IMR-90 (cell line): ENCODE measurements around the gene PRR36. TPM values are rescaled to one million over a fixed set of nuclear protein-coding genes. Genes with fewer than 3 reads are reported as not detected.

Experiments used
- ATAC-seq: fragments of 200-7000 bp; cut with Tn5 transposase; 2 replicates; pipeline ENCODE4 v1.9.1; 2020; ENCODE audit warnings: low read depth, mild to moderate bottlenecking, moderate library complexity
- BruUV-seq: library from RNA; stranded (reverse); fragments of 400-500 nt; replicated peaks from 2 replicates; lab custom pipeline; 2021; lab: Mats Ljungman, UMichigan
- CTCF ChIA-PET: fragments of 300-600 bp; formaldehyde crosslinking; extraction: SDS; loops from one replicate; lab custom pipeline; 2021; ENCODE audit warnings: antibody characterized with exemption; lab: Yijun Ruan, JAX
- POLR2A ChIA-PET: fragments of 300-600 bp; sonication (Branson Sonifier 250); formaldehyde crosslinking; loops from one replicate; lab custom pipeline; 2022; ENCODE audit warnings: antibody characterized with exemption; ENCODE audit not compliant: unreplicated experiment; lab: Charles Lee
- DNase-seq: peaks from one replicate; pipeline ENCODE4 v3.0.0; 2013
- H2AFZ ChIP-seq: replicated peaks from 2 replicates; pipeline ENCODE3; 2013; ENCODE audit warnings: low read length, mild to moderate bottlenecking; ENCODE audit not compliant: poor library complexity
- H2AK5ac ChIP-seq: 2 replicates; pipeline ENCODE4 v1.6.1; 2013; ENCODE audit warnings: low read depth, low read length, inconsistent platforms
- H2AK9ac ChIP-seq: replicated peaks from 2 replicates; pipeline ENCODE3; 2013; ENCODE audit warnings: mild to moderate bottlenecking, low read depth, low read length, moderate library complexity; ENCODE audit not compliant: poor library complexity
- H2BK120ac ChIP-seq: 2 replicates; pipeline ENCODE4 v1.6.1; 2013; ENCODE audit warnings: low read depth, low read length, inconsistent platforms
- H2BK15ac ChIP-seq: 3 replicates; pipeline ENCODE4 v1.6.1; 2013; ENCODE audit warnings: low read depth, low read length, inconsistent platforms
- H2BK20ac ChIP-seq: 2 replicates; pipeline ENCODE4 v1.6.1; 2013; ENCODE audit warnings: low read depth, mild to moderate bottlenecking, inconsistent platforms, low read length, moderate library complexity
- H2BK5ac ChIP-seq: 2 replicates; pipeline ENCODE4 v1.6.1; 2013; ENCODE audit warnings: mild to moderate bottlenecking, low read depth, low read length, inconsistent platforms; ENCODE audit not compliant: poor library complexity, severe bottlenecking
- H3K14ac ChIP-seq: replicated peaks from 2 replicates; pipeline ENCODE4 v1.6.1; 2013; ENCODE audit warnings: low read depth, low read length, inconsistent platforms
- H3K18ac ChIP-seq: 2 replicates; pipeline ENCODE4 v1.6.1; 2013; ENCODE audit warnings: low read depth, low read length, control low read depth
- H3K23ac ChIP-seq: 2 replicates; pipeline ENCODE4 v1.6.1; 2013; ENCODE audit warnings: low read depth, low read length, inconsistent platforms
- H3K27ac ChIP-seq: 2 replicates; pipeline ENCODE4 v1.5.1; 2013; ENCODE audit warnings: mild to moderate bottlenecking, control low read depth, low read length; ENCODE audit not compliant: insufficient read depth
- H3K27me3 ChIP-seq: 2 replicates; pipeline ENCODE4 v1.6.1; 2013; ENCODE audit warnings: low read length; ENCODE audit not compliant: control insufficient read depth, insufficient read depth
- H3K36me3 ChIP-seq: 2 replicates; pipeline ENCODE4 v1.6.1; 2013; ENCODE audit warnings: low read length, mixed read lengths; ENCODE audit not compliant: control insufficient read depth, insufficient read depth
- H3K4ac ChIP-seq: 2 replicates; pipeline ENCODE4 v1.6.1; 2013; ENCODE audit warnings: low read depth, low read length, inconsistent platforms
- H3K4me1 ChIP-seq: 2 replicates; pipeline ENCODE4 v1.6.1; 2013; ENCODE audit warnings: low read length, mixed read lengths; ENCODE audit not compliant: control insufficient read depth, insufficient read depth
- H3K4me2 ChIP-seq: 2 replicates; pipeline ENCODE4 v1.6.1; 2013; ENCODE audit warnings: low read depth, mild to moderate bottlenecking, control low read depth, low read length, moderate library complexity
- H3K4me3 ChIP-seq: 2 replicates; pipeline ENCODE4 v1.5.1; 2013; ENCODE audit warnings: low read depth, mild to moderate bottlenecking, control low read depth, low read length, moderate library complexity; ENCODE audit not compliant: insufficient read depth
- H3K56ac ChIP-seq: 2 replicates; pipeline ENCODE4 v1.6.1; 2013; ENCODE audit warnings: low read length, inconsistent platforms; ENCODE audit not compliant: insufficient read depth; ENCODE audit errors: extremely low read depth
- H3K79me1 ChIP-seq, 2 experiments: 2 replicates each; pipeline ENCODE4 v1.6.1; 2013; ENCODE audit warnings: low read length in 2 of 2, inconsistent platforms in 1 of 2, low read depth in 1 of 2
- H3K9ac ChIP-seq: 2 replicates; pipeline ENCODE4 v1.6.1; 2013; ENCODE audit warnings: low read depth, low read length, control low read depth
- H3K9me1 ChIP-seq: 2 replicates; pipeline ENCODE4 v1.6.1; 2013; ENCODE audit warnings: low read length, inconsistent platforms; ENCODE audit not compliant: insufficient read depth
- H3K9me3 ChIP-seq: 2 replicates; pipeline ENCODE4 v1.6.1; 2013; ENCODE audit warnings: low read length; ENCODE audit not compliant: control insufficient read depth, insufficient read depth
- H4K20me1 ChIP-seq: 2 replicates; pipeline ENCODE4 v1.6.1; 2013; ENCODE audit warnings: low read length, inconsistent platforms; ENCODE audit not compliant: insufficient read depth
- H4K5ac ChIP-seq: 2 replicates; pipeline ENCODE4 v1.6.1; 2013; ENCODE audit warnings: mild to moderate bottlenecking, low read depth, low read length, control low read depth
- H4K8ac ChIP-seq, 2 experiments: 2 replicates each; pipeline ENCODE4 v1.6.1; 2013; ENCODE audit warnings: low read depth in 2 of 2, low read length in 2 of 2, control low read depth in 1 of 2, inconsistent platforms in 1 of 2
- H4K91ac ChIP-seq: 2 replicates; pipeline ENCODE4 v1.6.1; 2013; ENCODE audit warnings: low read depth, low read length, inconsistent platforms; ENCODE audit not compliant: insufficient read depth
- BHLHE40 ChIP-seq: fragments of 150-350 bp; IDR thresholded peaks from 2 replicates; pipeline ENCODE4 v1.6.1; 2016; ENCODE audit warnings: mild to moderate bottlenecking, low read depth, low read length
- CEBPB ChIP-seq: IDR thresholded peaks from 2 replicates; pipeline ENCODE4 v1.6.1; 2012; ENCODE audit warnings: low read depth, low read length, improper control_type of control experiment
- CHD1 ChIP-seq: IDR thresholded peaks from 2 replicates; pipeline ENCODE4 v1.6.1; 2012; ENCODE audit warnings: low read depth, low read length, improper control_type of control experiment
- ELK1 ChIP-seq: fragments of 150-350 bp; IDR thresholded peaks from 2 replicates; pipeline ENCODE4 v1.6.1; 2016; ENCODE audit warnings: low read depth, mild to moderate bottlenecking, low read length, moderate library complexity, borderline replicate concordance
- FOS ChIP-seq: fragments of 150-350 bp; IDR thresholded peaks from 2 replicates; pipeline ENCODE4 v1.6.1; 2016; ENCODE audit warnings: low read depth, low read length
- MAFK ChIP-seq: IDR thresholded peaks from 2 replicates; pipeline ENCODE4 v1.6.1; 2012; ENCODE audit warnings: low read depth, low read length, improper control_type of control experiment
- MAZ ChIP-seq: IDR thresholded peaks from 2 replicates; pipeline ENCODE4 v1.6.1; 2012; ENCODE audit warnings: low read depth, mild to moderate bottlenecking, low read length, improper control_type of control experiment, moderate library complexity, borderline replicate concordance
- MXI1 ChIP-seq: IDR thresholded peaks from 2 replicates; pipeline ENCODE4 v1.6.1; 2012; ENCODE audit warnings: low read depth, mild to moderate bottlenecking, low read length, moderate library complexity, borderline replicate concordance
- NFE2L2 ChIP-seq: fragments of 150-350 bp; IDR thresholded peaks from 2 replicates; pipeline ENCODE4 v1.6.1; 2016; ENCODE audit warnings: low read depth, mild to moderate bottlenecking, low read length
- POLR2A ChIP-seq: IDR thresholded peaks from 2 replicates; pipeline ENCODE4 v1.6.1; 2012; ENCODE audit warnings: mild to moderate bottlenecking, low read depth, low read length
- RAD21 ChIP-seq: IDR thresholded peaks from 2 replicates; pipeline ENCODE4 v1.6.1; 2012; ENCODE audit warnings: low read length, improper control_type of control experiment
- RCOR1 ChIP-seq: IDR thresholded peaks from 2 replicates; pipeline ENCODE4 v1.6.1; 2012; ENCODE audit warnings: mild to moderate bottlenecking, low read length, improper control_type of control experiment; ENCODE audit not compliant: insufficient replicate concordance
- RFX5 ChIP-seq: IDR thresholded peaks from 2 replicates; pipeline ENCODE4 v1.8.0; 2012; ENCODE audit warnings: low read depth, mild to moderate bottlenecking, low read length, moderate library complexity
- SMC3 ChIP-seq: fragments of 150-350 bp; IDR thresholded peaks from 2 replicates; pipeline ENCODE4 v1.6.1; 2016; ENCODE audit warnings: low read depth, mild to moderate bottlenecking, antibody characterized with exemption, low read length, moderate library complexity
- USF2 ChIP-seq: fragments of 150-350 bp; IDR thresholded peaks from 2 replicates; pipeline ENCODE4 v1.6.1; 2017; ENCODE audit warnings: mild to moderate bottlenecking, antibody characterized with exemption, low read length, low read depth
- WGBS, 2 experiments: methylation state at CpG; one replicate each; pipeline versions ENCODE4 v1.1.5 to v1.1.7; 2013; ENCODE audit warnings: missing lambda C conversion rate in 2 of 2; ENCODE audit not compliant: insufficient read length in 1 of 2; ENCODE audit errors: extremely low coverage in 2 of 2; 5-methylcytosine and 5-hydroxymethylcytosine counted together
- dilution Hi-C: fragments of 300-500 bp; cut with HindIII; formaldehyde crosslinking; loops from one replicate; pipeline ENCODE4 v1.14.3; 2018; ENCODE audit warnings: low sequenced_read_pairs; ENCODE audit not compliant: unreplicated experiment
- in situ Hi-C: fragments of 300-500 bp; cut with MboI; formaldehyde crosslinking; loops from 3 replicates; pipeline ENCODE4 v1.14.3; 2019; ENCODE audit warnings: low sequenced_read_pairs, inconsistent platforms, mixed read lengths
- intact Hi-C: fragments of 100-400 bp; cut with micrococcal nuclease; formaldehyde crosslinking; loops from 2 replicates; pipeline ENCODE4 v1.10.0; 2022
- polyA plus RNA-seq, 3 experiments: library from polyadenylated mRNA; depleted of rRNA; stranded (reverse); fragments of >200 nt; gene quantifications; 2 replicates each; pipeline ENCODE4 v1.2.3, GENCODE V29; 2012; ENCODE audit warnings: low replicate concordance in 1 of 3
- total RNA-seq: library from RNA; depleted of rRNA; stranded (reverse); fragments of >200 nt; gene quantifications from 2 replicates; pipeline ENCODE4 v1.2.3, GENCODE V29; 2012
- TF ChIP-seq, protein P1 (sequence below): conservative IDR thresholded peaks from 2 replicates; pipeline ENCODE4 v1.5.1; 2012; ENCODE audit warnings: mild to moderate bottlenecking, low read depth, low read length, improper control_type of control experiment

The PRR36 gene
- total and polyA plus RNA-seq, 2 of the 4 experiments (the other 2 are of a cell fraction), result 0.02 TPM; not detected in 1

DNA sequence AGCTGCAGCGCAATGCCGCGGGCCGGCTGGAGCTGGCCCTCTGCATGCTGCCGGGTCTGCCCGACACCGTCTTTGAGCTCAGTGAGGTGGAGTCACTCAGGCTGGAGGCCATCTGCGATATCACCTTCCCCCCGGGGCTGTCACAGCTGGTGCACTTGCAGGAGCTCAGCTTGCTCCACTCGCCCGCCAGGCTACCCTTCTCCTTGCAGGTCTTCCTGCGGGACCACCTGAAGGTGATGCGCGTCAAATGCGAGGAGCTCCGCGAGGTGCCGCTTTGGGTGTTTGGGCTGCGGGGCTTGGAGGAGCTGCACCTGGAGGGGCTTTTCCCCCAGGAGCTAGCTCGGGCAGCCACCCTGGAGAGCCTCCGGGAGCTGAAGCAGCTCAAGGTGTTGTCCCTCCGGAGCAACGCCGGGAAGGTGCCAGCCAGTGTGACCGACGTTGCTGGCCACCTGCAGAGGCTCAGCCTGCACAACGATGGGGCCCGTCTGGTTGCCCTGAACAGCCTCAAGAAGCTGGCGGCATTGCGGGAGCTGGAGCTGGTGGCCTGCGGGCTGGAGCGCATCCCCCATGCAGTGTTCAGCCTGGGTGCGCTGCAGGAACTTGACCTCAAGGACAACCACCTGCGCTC lies 25.7 kb upstream of the PRR36 start:
- in situ Hi-C loops (no loop called here), dilution Hi-C loops (no loop called here)
- WGBS, 2 experiments, result 95% methylated on average over 21 of the region's 34 CpGs; no CpG with 5 or more reads in 1 of the 2 experiments

More for the DNA sequence above, 25.7 kb upstream of the PRR36 start:
- no peak overlapping the region for H3K4me3 ChIP-seq
- no peak overlapping the region for H3K56ac ChIP-seq
- H2AFZ ChIP-seq, result no peak overlapping the region
- no peak overlapping the region for H4K8ac ChIP-seq
- TF ChIP-seq RAD21 (no peak), MAFK (no peak), POLR2A (no peak), CHD1 (no peak), RCOR1 (no peak), BHLHE40 (no peak), RFX5 (no peak), USF2 (no peak), SMC3 (no peak), MXI1 (no peak), NFE2L2 (no peak), MAZ (no peak), FOS (no peak), ELK1 (no peak), CEBPB (no peak)
- TF ChIP-seq, protein P1, sequence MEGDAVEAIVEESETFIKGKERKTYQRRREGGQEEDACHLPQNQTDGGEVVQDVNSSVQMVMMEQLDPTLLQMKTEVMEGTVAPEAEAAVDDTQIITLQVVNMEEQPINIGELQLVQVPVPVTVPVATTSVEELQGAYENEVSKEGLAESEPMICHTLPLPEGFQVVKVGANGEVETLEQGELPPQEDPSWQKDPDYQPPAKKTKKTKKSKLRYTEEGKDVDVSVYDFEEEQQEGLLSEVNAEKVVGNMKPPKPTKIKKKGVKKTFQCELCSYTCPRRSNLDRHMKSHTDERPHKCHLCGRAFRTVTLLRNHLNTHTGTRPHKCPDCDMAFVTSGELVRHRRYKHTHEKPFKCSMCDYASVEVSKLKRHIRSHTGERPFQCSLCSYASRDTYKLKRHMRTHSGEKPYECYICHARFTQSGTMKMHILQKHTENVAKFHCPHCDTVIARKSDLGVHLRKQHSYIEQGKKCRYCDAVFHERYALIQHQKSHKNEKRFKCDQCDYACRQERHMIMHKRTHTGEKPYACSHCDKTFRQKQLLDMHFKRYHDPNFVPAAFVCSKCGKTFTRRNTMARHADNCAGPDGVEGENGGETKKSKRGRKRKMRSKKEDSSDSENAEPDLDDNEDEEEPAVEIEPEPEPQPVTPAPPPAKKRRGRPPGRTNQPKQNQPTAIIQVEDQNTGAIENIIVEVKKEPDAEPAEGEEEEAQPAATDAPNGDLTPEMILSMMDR, result no peak
- H3K4ac ChIP-seq, result no peak overlapping the region
- no peak overlapping the region for H2BK15ac ChIP-seq
- no peak overlapping the region for H2AK9ac ChIP-seq
- CTCF ChIA-PET, result no interaction called here
- H3K4me1 ChIP-seq, result peaks cover 7% of the 10 kb centered on the region
- H3K79me1 ChIP-seq, result peaks cover 9 to 21% of the 10 kb centered on the region in 2 experiments; a peak in 3 of 4 replicates
- peaks cover 8% of the 10 kb centered on the region for H4K20me1 ChIP-seq
- peaks cover 10% of the 10 kb centered on the region for H3K9me1 ChIP-seq
- no peak overlapping the region for H3K14ac ChIP-seq
- no peak overlapping the region for H3K27ac ChIP-seq
- no peaks in the 10 kb centered on the region for H3K9me3 ChIP-seq
- no peak overlapping the region for H3K23ac ChIP-seq
- POLR2A ChIA-PET, result interaction anchor here (0.5 to 0.7 kb wide), 2 partner anchors 14 to 21 kb away, joined by 3 to 9 read pairs; no protein-coding TSS in a partner anchor
- DNase-seq (no peak), ATAC-seq (no peak)
- no TSS peak for BruUV-seq
- intact Hi-C loops, result no loop called here
- no peak overlapping the region for H2AK5ac ChIP-seq
- H2BK20ac ChIP-seq, result no peak overlapping the region
- peaks cover 16% of the 10 kb centered on the region for H3K36me3 ChIP-seq
- no peak overlapping the region for H4K91ac ChIP-seq
- no peak overlapping the region for H3K18ac ChIP-seq
- H3K4me2 ChIP-seq, result no peak overlapping the region
- no peak overlapping the region for H2BK120ac ChIP-seq
- no peak overlapping the region for H3K9ac ChIP-seq
- H4K5ac ChIP-seq, result no peak overlapping the region
- no peaks in the 10 kb centered on the region for H3K27me3 ChIP-seq
- no peak overlapping the region for H2BK5ac ChIP-seq
